ENCODE data around the gene ORMDL3.
"Not testable (repeated sequence)": the region's sequence is repeated elsewhere in the genome, so short reads cannot be mapped to it uniquely, and the experiment has no call there.

Gene ORMDL3

GRCh38 chr17:39916918-39917317 lies 10.5 kb downstream of the ORMDL3 start:
- FAIRE-seq (no peak), DNase-seq (ENCODE audit: insufficient read length, low spot score) (no peak)
- no peak for TF ChIP-seq CTCF (IDR thresholded peaks at IDR 0.05; ENCODE audit: insufficient read depth, missing control alignments)

GRCh38 chr17:39915559-39915958 lies 11.8 kb downstream of the ORMDL3 start:
- TF ChIP-seq CTCF (IDR thresholded peaks at IDR 0.05; ENCODE audit: insufficient read depth, missing control alignments) = no peak
- no peak for DNase-seq (ENCODE audit: insufficient read length, low spot score)
- FAIRE-seq = no peak

GRCh38 chr17:39913989-39914388 lies 13.4 kb downstream of the ORMDL3 start:
- DNase-seq (ENCODE audit: insufficient read length, low spot score) (no peak), FAIRE-seq (no peak)
- TF ChIP-seq CTCF (IDR thresholded peaks at IDR 0.05; ENCODE audit: insufficient read depth, missing control alignments) = no peak

GRCh38 chr17:39908789-39909352 lies 18.5 kb downstream of the ORMDL3 start:
- TF ChIP-seq CTCF (IDR thresholded peaks at IDR 0.05; ENCODE audit: insufficient read depth, missing control alignments) = no peak
- FAIRE-seq (no peak), DNase-seq (ENCODE audit: insufficient read length, low spot score) (no peak)

GRCh38 chr17:39904990-39905288 lies 22.5 kb downstream of the ORMDL3 start:
- FAIRE-seq (no peak), DNase-seq (ENCODE audit: insufficient read length, low spot score) (no peak)
- TF ChIP-seq CTCF (IDR thresholded peaks at IDR 0.05; ENCODE audit: insufficient read depth, missing control alignments) = no peak

GRCh38 chr17:39903158-39903884 lies 24.1 kb downstream of the ORMDL3 start:
- no peak for DNase-seq (ENCODE audit: insufficient read length, low spot score)
- FAIRE-seq = no peak
- no peak for TF ChIP-seq CTCF (IDR thresholded peaks at IDR 0.05; ENCODE audit: insufficient read depth, missing control alignments)

GRCh38 chr17:39902027-39902426 lies 25.4 kb downstream of the ORMDL3 start:
- FAIRE-seq; DNase-seq (ENCODE audit: insufficient read length, low spot score): not testable (repeated sequence)

Data from D721Med (cell line).